ENCODE results near the gene DUOX1. TPM values are rescaled to one million over a fixed set of nuclear protein-coding genes. Genes with fewer than 3 reads are reported as not detected.

The DUOX1 gene
- total RNA-seq, 6 experiments from 2014 or later = 0.06 to 1.4 (median 0.19) TPM; not detected in 3

DNA sequence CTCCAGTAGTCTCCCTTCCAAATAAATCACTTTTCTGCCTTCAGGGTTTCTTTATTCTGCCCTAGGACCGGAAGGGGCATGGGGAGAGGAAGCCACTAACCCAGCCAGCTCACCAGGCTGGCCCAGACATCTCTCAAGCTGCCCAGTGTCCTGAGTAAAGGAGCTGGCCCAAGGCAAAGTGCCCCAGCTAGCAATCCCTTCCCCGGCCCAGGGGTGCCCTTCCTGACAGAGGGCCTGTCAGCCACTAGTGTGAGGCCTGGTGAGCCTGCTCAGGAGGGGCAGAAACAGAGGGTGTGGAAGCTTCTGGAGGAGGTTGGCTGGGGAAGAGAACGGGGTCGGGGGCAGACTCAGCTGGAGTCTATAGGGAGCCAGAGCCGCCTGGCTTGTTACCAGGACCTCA is 35.7 kb downstream of the DUOX1 start:
- Histone ChIP-seq H3K9me3 (no peaks in the 10 kb centered on the region), H3K36me3 (no peaks in the 10 kb centered on the region), H3K27ac (no peak overlapping the region), H3K4me3 (no peak overlapping the region), H3K27me3 (no peaks in the 10 kb centered on the region), H3K4me1 (peaks cover 0 to 4% (median 0%) of the 10 kb centered on the region in 4 donors)
- TF ChIP-seq, protein P1, sequence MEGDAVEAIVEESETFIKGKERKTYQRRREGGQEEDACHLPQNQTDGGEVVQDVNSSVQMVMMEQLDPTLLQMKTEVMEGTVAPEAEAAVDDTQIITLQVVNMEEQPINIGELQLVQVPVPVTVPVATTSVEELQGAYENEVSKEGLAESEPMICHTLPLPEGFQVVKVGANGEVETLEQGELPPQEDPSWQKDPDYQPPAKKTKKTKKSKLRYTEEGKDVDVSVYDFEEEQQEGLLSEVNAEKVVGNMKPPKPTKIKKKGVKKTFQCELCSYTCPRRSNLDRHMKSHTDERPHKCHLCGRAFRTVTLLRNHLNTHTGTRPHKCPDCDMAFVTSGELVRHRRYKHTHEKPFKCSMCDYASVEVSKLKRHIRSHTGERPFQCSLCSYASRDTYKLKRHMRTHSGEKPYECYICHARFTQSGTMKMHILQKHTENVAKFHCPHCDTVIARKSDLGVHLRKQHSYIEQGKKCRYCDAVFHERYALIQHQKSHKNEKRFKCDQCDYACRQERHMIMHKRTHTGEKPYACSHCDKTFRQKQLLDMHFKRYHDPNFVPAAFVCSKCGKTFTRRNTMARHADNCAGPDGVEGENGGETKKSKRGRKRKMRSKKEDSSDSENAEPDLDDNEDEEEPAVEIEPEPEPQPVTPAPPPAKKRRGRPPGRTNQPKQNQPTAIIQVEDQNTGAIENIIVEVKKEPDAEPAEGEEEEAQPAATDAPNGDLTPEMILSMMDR (IDR thresholded peaks at IDR 0.05) = no peak
- no peak for TF ChIP-seq POLR2A (IDR thresholded peaks at IDR 0.05)
- intact Hi-C loops (cut with DNase I) = loop anchor here in 1 of 2 donors (10.0 kb wide), 1 partner anchor 99 kb away; no protein-coding TSS in a partner anchor
- no peak for ATAC-seq
- DNase-seq = no peak
- WGBS (ENCODE audit: insufficient coverage, low coverage, low lambda C conversion rate, missing lambda C conversion rate) = 75% methylated on average over 2 of the region's 5 CpGs

DNA sequence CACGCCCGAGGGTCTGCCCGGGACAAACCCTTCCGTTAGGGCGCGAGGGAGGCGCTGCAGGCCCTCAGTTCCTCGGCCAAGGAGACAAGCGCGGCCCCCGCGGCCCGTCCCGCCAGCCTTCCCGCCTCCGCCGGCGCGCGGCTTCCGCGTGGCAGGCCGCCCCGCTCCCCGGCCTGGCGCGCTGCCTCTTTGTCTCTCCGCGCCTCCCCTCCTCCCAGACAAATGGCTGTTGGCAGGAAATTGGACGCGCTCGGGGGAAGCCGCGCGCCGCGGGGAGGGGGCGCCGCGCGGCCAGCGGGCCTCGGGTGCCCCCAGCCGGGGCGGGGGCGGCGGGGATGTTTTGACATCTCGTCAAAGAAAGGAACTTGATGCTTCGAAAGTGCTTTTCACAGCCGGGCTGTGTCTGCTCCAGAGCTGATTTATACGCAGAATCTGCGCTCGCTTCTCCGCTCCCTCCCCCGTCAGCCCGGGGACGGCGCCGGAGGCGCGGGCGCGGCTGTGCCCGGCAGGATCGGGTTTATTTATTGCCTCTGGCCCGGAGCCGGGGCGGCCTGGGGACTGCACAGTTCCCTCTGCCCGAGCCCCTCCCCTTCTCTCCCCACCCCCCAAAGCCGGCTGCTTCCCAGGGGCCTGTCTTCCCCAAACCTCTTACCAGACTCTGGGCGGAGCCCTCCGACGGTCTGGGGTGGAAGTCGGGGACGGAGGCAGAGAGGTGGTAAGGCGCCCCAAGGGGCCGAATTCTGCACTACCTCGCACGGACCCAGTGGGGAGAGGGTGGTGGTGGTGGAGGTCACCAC is 37.2 kb downstream of the DUOX1 start:
- Histone ChIP-seq H3K36me3 (no peaks in the 10 kb centered on the region), H3K27me3 (no peaks in the 10 kb centered on the region), H3K4me1 (peaks cover 0 to 4% (median 0%) of the 10 kb centered on the region in 4 donors), H3K27ac (peak overlapping the region; percentile 93 to 96 (median 94)), H3K9me3 (no peaks in the 10 kb centered on the region), H3K4me3 (peak overlapping the region; percentile 58 to 78 (median 70))
- TF ChIP-seq POLR2A (IDR thresholded peaks at IDR 0.05) = peak; percentile 60
- TF ChIP-seq, protein P1 (IDR thresholded peaks at IDR 0.05) = peak; percentile 46 to 54 (median 52)
- ATAC-seq = peak; percentile 77 to 84 (median 80)
- intact Hi-C loops (cut with DNase I) = loop anchor here in 1 of 2 donors (10.0 kb wide), 1 partner anchor 98 kb away; no protein-coding TSS in a partner anchor
- DNase-seq = peak; percentile 85 to 88 (median 87)
- 0% methylated on average over 16 of the region's 79 CpGs for WGBS (ENCODE audit: insufficient coverage, low coverage, low lambda C conversion rate, missing lambda C conversion rate)

DNA sequence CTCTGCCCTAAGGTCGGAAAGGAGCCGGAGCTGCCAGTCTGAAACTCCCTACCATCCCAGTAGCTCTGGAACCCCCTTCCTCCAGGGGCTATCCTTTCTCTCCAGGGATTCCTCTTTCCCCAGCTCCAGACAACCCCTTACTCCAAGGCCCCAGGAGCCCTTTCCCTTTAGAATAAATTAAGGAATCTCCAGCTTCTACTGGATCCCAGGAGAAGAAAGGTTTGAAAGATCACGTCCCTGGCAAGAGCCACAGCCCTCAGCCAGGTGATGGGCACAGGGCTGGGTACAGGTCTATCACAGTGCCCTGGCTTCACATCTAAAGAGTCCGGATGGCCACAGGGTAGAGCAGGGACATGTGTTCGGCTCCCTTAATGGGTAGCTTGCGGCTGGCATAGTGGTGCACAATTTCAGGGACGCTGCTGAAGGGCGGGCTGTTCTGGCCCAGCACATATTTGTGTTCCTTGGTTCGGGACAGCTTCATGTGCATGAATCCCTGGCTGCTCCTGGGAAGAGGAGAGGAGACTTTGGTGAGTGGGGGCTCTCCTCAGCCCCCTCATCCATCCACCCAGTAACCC is 37.9 kb downstream of the DUOX1 start:
- intact Hi-C loops (cut with DNase I) = loop anchor here in 1 of 2 donors (10.0 kb wide), 1 partner anchor 97 kb away; no protein-coding TSS in a partner anchor
- ATAC-seq = peak in 1 of 4 donors; percentile 1
- WGBS (ENCODE audit: insufficient coverage, low coverage, low lambda C conversion rate, missing lambda C conversion rate) = 33% methylated on average over 1 of the region's 9 CpGs

DNA sequence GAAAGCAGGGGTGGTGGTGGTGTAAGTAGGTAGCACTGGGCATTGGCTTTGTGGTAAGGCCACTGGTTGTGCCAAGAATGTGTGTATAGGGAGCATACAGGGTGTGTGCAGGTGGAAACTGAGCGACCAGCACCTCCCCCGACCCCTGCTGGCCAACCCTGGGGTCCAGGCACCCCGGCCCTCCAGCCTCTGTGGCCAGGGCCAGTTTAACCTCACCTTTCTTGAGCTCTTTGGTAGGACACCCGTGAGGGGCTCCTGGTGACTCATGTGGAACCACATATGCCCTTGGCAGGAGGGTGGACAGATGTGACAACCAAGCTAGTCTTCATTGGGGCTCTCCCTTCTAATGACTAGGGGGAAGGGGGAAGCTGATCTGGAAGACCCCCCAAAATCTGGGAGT is 38.5 kb downstream of the DUOX1 start:
- Histone ChIP-seq H3K9me3 (no peaks in the 10 kb centered on the region), H3K36me3 (no peaks in the 10 kb centered on the region), H3K27ac (no peak overlapping the region), H3K27me3 (no peaks in the 10 kb centered on the region), H3K4me1 (peaks cover 0 to 4% (median 0%) of the 10 kb centered on the region in 4 donors), H3K4me3 (no peak overlapping the region)
- TF ChIP-seq POLR2A (IDR thresholded peaks at IDR 0.05) = no peak
- TF ChIP-seq, protein P1 (IDR thresholded peaks at IDR 0.05) = no peak
- no peak for DNase-seq
- no peak for ATAC-seq
- intact Hi-C loops (cut with DNase I) = loop anchor here in 1 of 2 donors (10.0 kb wide), 1 partner anchor 97 kb away; no protein-coding TSS in a partner anchor
- WGBS (ENCODE audit: insufficient coverage, low coverage, low lambda C conversion rate, missing lambda C conversion rate) = no CpG with 5 or more reads among the region's 4 CpGs

More for the DNA sequence above, 37.9 kb downstream of the DUOX1 start:
- TF ChIP-seq POLR2A (IDR thresholded peaks at IDR 0.05) = no peak
- TF ChIP-seq, protein P1 (IDR thresholded peaks at IDR 0.05) = no peak
- Histone ChIP-seq H3K36me3 (no peaks in the 10 kb centered on the region), H3K27me3 (no peaks in the 10 kb centered on the region), H3K27ac (peak overlapping the region in 2 of 3 donors; percentile 93 to 94), H3K4me3 (peak overlapping the region in 2 of 3 donors; percentile 70 to 78), H3K9me3 (no peaks in the 10 kb centered on the region), H3K4me1 (peaks cover 0 to 4% (median 0%) of the 10 kb centered on the region in 4 donors)
- DNase-seq = no peak
